GM18505 (cell line): ENCODE measurements around the gene PPOX.
A peak's percentile ranks its signal among the peaks of the same experiment; 100 is the strongest.

Experiments used
- ATAC-seq: cut with Tn5 transposase; IDR thresholded peaks from one replicate; pipeline ENCODE4 v1.9.1; 2021; ENCODE audit not compliant: unreplicated experiment
- POLR2A ChIP-seq: IDR thresholded peaks from 4 replicates; pipeline ENCODE4 v1.6.1; 2011; ENCODE audit warnings: borderline replicate concordance; ENCODE audit not compliant: insufficient read depth, insufficient read length; ENCODE audit errors: extremely low read depth

PPOX gene

GRCh38 chr1:161200421-161200991 lies 34.3 kb downstream of the PPOX start:
- no peak for ATAC-seq
- TF ChIP-seq POLR2A = no peak

GRCh38 chr1:161200992-161201835 lies 35.0 kb downstream of the PPOX start:
- no peak for TF ChIP-seq POLR2A

GRCh38 chr1:161201836-161202712 lies 35.8 kb downstream of the PPOX start, which contains the start of gene NDUFS2:
Gene NDUFS2, plus strand, starts transcription at chr1:161202367. Its CDS starts 19 bp downstream, at chr1:161202386.
- ATAC-seq = peak; percentile 96
- peak; percentile 95 for TF ChIP-seq POLR2A

More at GRCh38 chr1:161200992-161201835, 35.0 kb downstream of the PPOX start:
- no peak for ATAC-seq

GRCh38 chr1:161206411-161207140 lies 40.4 kb downstream of the PPOX start:
- TF ChIP-seq POLR2A = no peak
- no peak for ATAC-seq

GRCh38 chr1:161207173-161207572 lies 40.9 kb downstream of the PPOX start:
- TF ChIP-seq POLR2A = no peak
- no peak for ATAC-seq

GRCh38 chr1:161209790-161210409 lies 43.7 kb downstream of the PPOX start:
- no peak for ATAC-seq
- TF ChIP-seq POLR2A = no peak

- ATAC-seq = no peak
- TF ChIP-seq POLR2A = no peak
Measured at GRCh38 chr1:161214369-161214768, 48.1 kb downstream of the PPOX start.

GRCh38 chr1:161215076-161215475 lies 48.9 kb downstream of the PPOX start, which contains the start of gene FCER1G:
Gene FCER1G, plus strand, starts transcription at chr1:161215295. Its CDS starts 27 bp downstream, at chr1:161215322.
- no peak for ATAC-seq

GRCh38 chr1:161216945-161217712 lies 50.9 kb downstream of the PPOX start:
- no peak for TF ChIP-seq POLR2A
- ATAC-seq = peak; percentile 81

More at GRCh38 chr1:161215076-161215475, 48.9 kb downstream of the PPOX start, which contains the start of gene FCER1G:
- no peak for TF ChIP-seq POLR2A

GRCh38 chr1:161217831-161218230 lies 51.6 kb downstream of the PPOX start:
- ATAC-seq = no peak
- no peak for TF ChIP-seq POLR2A

- no peak for ATAC-seq
- TF ChIP-seq POLR2A = no peak
Measured at GRCh38 chr1:161218301-161219077, 52.3 kb downstream of the PPOX start.
